ENCODE results near the gene IL4R.

Gene IL4R

GRCh38 chr16:27363246-27363632 lies 49.5 kb downstream of the IL4R start:
- DNase-seq = no peak

DNA sequence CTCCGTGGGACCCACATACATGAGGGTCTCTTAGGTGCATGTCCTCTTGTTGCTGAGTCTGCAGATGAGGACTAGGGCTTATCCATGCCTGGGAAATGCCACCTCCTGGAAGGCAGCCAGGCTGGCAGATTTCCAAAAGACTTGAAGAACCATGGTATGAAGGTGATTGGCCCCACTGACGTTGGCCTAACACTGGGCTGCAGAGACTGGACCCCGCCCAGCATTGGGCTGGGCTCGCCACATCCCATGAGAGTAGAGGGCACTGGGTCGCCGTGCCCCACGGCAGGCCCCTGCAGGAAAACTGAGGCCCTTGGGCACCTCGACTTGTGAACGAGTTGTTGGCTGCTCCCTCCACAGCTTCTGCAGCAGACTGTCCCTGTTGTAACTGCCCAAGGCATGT lies 50.0 kb downstream of the IL4R start:
- no peak for DNase-seq

GRCh38 chr16:27364493-27365141 lies 50.8 kb downstream of the IL4R start:
- DNase-seq = no peak

GRCh38 chr16:27365142-27366089 lies 51.6 kb downstream of the IL4R start:
- DNase-seq = no peak

DNA sequence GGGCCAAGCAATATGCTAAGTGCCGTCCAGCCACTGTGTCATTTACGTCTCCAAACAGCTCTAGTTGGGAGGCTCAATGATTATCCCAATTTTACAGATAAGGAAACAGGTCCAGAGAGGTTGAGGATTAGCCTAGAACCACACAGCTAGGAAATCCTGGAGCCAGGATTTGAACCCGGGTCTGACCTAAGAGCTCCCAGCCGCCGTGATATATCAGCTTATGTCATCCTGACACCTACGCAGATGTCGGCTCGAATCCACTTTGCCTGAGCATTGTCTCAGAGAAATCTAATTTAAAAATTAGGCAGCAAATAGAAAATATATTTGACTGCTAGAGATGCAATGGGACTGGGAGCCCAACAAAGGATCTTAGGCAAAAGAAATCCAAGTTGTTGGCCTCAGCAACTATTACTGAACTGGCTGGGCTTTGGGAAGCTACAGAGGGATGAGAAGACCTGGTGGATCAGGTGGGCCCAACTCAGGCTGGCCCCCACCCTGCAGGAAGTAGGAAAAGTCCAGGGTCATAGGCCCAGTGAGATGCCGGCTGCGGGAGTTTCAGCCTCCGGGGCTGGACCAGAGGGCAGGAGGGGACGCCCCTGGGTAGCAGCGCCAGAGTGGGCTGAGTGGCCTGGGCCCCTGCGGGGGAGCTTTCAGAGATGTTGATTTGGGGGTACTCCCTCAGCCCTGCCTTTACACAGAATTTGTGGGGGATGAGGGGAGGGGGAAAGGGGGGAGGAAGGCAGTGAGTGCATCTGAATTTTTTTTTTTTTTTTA lies 53.1 kb downstream of the IL4R start:
- peak in 1 of 2 experiments; percentile 20 for DNase-seq

DNA sequence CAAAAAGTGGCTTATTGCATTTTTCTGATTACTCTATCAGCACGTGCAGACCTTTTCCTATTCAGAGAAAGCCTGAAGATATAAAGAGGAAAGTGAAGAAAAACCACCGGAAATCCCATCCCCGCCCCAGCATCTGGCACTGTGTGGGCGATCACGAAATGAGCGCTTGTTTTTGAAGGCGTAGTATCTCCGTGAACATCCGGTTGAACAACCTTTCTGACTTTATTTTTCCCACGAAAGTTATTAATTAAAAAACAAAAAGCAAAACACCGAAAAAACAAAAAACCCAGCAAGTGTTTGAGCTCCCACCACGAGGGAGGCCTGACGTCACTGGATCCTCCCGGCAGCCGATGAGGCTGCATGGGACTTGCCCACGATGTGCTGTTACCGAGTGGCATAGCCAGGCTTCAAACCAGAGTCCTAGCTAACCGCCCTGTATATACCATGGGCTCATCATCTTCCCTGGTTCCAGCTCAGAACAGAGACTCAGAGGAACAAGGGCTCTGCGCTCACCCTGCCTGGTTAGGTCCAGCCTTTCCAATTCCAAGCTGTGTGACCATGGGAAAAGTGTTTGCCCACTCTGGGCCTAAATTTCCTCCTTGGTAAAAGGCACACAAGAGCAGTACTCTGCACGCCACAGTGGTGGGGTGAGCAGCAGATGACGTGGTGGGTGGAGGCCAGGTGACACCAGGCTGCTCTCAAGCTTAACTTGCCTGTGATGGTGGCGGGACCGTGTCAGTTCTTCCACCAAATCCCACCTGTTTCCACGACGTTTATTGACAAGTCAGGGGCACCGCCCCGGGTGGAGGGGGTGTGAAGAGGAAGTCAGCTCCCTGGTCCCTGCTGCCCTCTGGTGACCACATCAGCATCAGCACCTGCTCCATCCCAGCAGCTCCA lies 53.9 kb downstream of the IL4R start:
- DNase-seq = peak; percentile 93 to 95

GRCh38 chr16:27368358-27368722 lies 54.6 kb downstream of the IL4R start:
- no peak for DNase-seq

- no peak for DNase-seq
Measured at GRCh38 chr16:27369806-27370205, 56.0 kb downstream of the IL4R start.

- no peak for DNase-seq
Measured at GRCh38 chr16:27370318-27370717, 56.5 kb downstream of the IL4R start.

- no peak for DNase-seq
Measured at GRCh38 chr16:27373312-27373711, 59.5 kb downstream of the IL4R start.

GRCh38 chr16:27374221-27374803 lies 60.5 kb downstream of the IL4R start:
- no peak for DNase-seq

GRCh38 chr16:27374804-27375425 lies 61.1 kb downstream of the IL4R start:
- peak; percentile 42 to 51 for DNase-seq

DNA sequence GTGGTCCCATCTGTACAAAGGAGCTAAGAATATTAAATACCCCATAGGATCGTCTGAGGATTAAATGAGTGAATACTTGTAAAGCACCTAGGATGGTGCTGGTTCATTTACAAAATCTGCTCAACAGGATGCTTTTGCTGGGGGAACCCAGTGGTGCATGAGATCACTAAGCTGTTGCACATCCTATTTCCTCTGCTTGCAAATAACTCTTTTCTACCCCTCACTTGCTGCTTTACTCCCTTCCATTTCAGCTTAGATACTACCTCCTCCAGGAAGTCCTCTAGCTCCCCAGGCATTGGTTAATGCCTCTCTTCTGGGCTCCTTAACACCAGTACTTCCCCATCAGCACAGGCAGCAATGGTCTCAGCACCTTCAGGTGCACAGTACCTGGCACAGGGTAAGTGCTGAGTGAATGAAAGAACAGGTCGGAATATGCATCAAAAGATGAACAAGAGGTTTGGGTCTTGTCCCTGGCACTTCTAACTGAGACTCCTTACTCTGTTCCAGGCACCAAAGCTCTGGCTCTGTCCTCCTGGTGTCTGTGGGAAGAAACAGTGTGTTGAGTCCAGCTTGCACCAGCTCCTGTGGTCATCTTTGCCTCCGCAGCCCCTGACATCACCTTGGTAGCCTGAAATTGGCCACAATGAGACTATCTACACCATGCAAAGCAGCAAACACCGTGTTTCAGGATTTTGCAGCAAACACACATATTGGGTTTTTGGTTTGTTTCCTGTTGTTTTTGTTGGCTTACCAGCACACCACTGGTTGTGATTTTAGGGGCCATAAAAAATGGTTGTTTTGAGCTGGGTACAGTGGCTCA lies 64.1 kb downstream of the IL4R start:
- no peak for DNase-seq

GRCh38 chr16:27378871-27379481 lies 65.2 kb downstream of the IL4R start:
- no peak for DNase-seq

GRCh38 chr16:27379919-27380318 lies 66.1 kb downstream of the IL4R start:
- no peak for DNase-seq

DNA sequence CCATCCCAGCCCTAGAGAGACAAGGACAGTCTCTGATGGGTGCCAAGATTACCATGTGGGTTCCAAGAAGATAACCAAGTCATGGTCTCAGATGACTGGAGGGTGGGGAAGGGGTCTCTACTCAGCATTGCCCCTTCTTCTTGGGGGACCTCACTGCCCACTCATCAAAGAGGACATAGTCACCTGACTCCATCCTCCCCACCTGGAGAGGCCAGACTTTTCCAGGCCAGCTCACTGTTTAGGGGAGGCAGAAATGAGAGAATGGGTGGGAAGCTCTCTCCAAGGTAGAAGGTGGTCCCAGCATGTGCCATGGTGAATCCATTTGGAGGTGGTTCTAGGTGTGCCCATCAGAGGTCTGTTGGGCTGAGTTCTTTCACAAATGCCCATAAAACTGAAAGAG lies 67.5 kb downstream of the IL4R start:
- no peak for DNase-seq

DNA sequence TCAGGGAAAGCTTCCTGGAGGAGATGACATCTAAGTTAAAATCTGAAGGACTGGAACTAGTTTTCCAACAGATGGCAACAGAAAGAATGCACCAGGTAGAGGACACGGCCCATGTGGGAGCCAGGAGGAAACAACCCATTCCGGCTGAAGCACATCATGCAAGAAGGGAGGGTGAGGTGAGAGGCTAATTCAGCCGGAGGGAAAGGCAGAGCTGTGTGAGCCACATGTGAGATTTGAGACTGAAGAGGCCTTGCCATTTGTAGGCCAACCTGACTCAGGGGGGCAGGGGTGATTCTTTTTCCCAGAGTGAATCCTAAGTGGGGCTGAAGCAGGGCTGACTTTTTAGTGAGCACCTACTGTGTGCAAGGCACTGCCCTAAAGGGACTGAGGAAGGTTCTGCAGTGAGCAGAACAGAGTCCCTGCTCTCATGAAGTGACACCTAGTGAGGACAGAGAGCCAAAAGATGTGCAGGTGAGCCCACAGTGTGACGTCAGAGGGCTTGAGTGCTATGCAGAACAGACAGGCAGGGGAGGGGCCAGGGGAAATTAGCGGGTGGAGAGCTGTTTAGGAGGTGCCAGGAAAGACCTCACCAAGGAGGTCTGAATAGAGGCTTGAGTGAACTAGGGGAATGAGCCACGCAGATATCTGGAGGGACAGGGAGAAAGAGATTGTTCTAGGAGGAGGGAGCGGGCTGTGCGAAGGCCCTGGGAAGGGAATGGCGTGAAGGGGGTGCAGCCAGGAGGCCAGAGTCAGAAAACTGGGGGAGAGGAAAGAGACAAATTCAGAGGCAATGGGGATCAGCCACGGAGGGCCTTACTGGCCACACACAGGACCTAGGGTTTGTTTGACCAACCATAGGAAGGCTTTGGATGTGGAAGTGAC lies 68.4 kb downstream of the IL4R start:
- no peak for DNase-seq

DNA sequence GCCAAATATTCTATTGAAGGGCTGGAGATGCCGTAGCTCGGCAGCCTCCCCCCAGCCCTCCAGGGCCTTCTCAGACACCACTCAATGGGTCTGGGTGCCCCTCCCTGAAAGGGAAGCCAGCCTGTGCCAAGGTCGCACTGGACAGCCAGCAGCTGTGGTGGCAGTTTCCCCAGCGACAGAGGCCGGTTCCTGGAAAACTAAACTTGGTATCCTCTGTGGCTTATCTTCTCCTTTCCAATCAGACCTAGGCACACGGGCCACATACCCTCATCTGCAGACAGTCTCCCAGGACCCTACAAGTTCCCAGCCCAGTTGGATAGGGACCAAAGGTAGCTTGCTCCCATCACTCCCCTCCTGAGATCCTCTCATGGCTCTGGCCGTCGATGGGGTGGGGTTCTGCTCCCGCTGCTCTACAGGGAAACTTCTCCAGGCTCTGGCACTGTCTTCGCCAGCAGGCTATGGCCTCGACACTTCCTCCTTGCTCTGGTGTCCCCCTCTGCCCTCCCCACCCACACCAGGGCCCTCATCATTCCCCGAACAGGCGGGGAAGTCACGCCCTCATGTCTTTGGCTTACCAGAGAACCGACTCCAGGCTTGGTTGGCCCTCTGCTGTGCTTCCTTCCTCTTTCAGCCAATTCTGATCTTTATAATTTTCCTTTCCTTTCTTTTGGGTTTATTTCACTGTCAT lies 69.9 kb downstream of the IL4R start:
- DNase-seq = no peak

- DNase-seq = no peak
Measured at GRCh38 chr16:27384425-27384824, 70.7 kb downstream of the IL4R start.
